ENCODE measurements around the gene STXBP6.

- TF ChIP-seq, protein P1, sequence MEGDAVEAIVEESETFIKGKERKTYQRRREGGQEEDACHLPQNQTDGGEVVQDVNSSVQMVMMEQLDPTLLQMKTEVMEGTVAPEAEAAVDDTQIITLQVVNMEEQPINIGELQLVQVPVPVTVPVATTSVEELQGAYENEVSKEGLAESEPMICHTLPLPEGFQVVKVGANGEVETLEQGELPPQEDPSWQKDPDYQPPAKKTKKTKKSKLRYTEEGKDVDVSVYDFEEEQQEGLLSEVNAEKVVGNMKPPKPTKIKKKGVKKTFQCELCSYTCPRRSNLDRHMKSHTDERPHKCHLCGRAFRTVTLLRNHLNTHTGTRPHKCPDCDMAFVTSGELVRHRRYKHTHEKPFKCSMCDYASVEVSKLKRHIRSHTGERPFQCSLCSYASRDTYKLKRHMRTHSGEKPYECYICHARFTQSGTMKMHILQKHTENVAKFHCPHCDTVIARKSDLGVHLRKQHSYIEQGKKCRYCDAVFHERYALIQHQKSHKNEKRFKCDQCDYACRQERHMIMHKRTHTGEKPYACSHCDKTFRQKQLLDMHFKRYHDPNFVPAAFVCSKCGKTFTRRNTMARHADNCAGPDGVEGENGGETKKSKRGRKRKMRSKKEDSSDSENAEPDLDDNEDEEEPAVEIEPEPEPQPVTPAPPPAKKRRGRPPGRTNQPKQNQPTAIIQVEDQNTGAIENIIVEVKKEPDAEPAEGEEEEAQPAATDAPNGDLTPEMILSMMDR (conservative IDR thresholded peaks at IDR 0.05; ENCODE audit: low read depth, low read length) = no peak
- no peak for TF ChIP-seq EZH2 (IDR thresholded peaks at IDR 0.05; ENCODE audit: borderline replicate concordance, low read depth, low read length, poor library complexity, severe bottlenecking)
Observed at GRCh38 chr14:24850072-24850471, 199.9 kb downstream of the STXBP6 start.
